HEK293 (cell line): ENCODE data around the gene POC1B.

Experiments
- CTCF ChIA-PET: fragments of 350-600 bp; formaldehyde crosslinking; extraction: SDS; loops from one replicate; lab custom pipeline; 2021; ENCODE audit warnings: antibody characterized with exemption; lab: Yijun Ruan, JAX
- POLR2A ChIA-PET: fragments of 300-600 bp; formaldehyde crosslinking; extraction: SDS; loops from one replicate; lab custom pipeline; 2020; ENCODE audit warnings: antibody characterized with exemption, inconsistent platforms; lab: Yijun Ruan, JAX
- H3K27ac ChIP-seq: fragments of 200-500 bp; sonication (Bioruptor generic); 2 replicates; pipeline ENCODE4 v1.5.1; 2014; ENCODE audit warnings: low read depth, low read length, control low read depth, inconsistent platforms; ENCODE audit errors: extremely low read depth
- H3K36me3 ChIP-seq, 2 experiments: fragments of 200-500 bp in 1 of 2; sonication (Bioruptor generic) in 1 of 2; 1 replicate in 1 of 2; 2 replicates in 1 of 2; pipeline ENCODE4 v1.5.1; 2014 to 2017; ENCODE audit warnings: inconsistent platforms in 2 of 2, low read length in 2 of 2; ENCODE audit not compliant: control insufficient read depth in 2 of 2, insufficient read depth in 1 of 2
- H3K4me1 ChIP-seq: fragments of 200-500 bp; sonication (Bioruptor generic); 2 replicates; pipeline ENCODE4 v1.5.1; 2014; ENCODE audit warnings: mild to moderate bottlenecking, low read length, inconsistent platforms; ENCODE audit not compliant: control insufficient read depth, insufficient read depth
- H3K4me3 ChIP-seq: 2 replicates; pipeline ENCODE4 v1.5.1; 2011; ENCODE audit warnings: low read depth, mild to moderate bottlenecking, control low read depth, low read length, moderate library complexity
- H3K9me3 ChIP-seq: fragments of 200-500 bp; sonication (Bioruptor generic); 2 replicates; pipeline ENCODE4 v1.5.1; 2014; ENCODE audit warnings: low read depth, low read length, inconsistent platforms; ENCODE audit not compliant: control insufficient read depth, insufficient read depth
- FEZF1 ChIP-seq: fragments of 450-650 bp; formaldehyde crosslinking; IDR thresholded peaks from 2 replicates; pipeline ENCODE4 v1.5.1; 2016; ENCODE audit warnings: missing biosample characterization, missing genetic modification characterization
- KLF1 ChIP-seq: fragments of 450-650 bp; formaldehyde crosslinking; IDR thresholded peaks from 2 replicates; pipeline ENCODE4 v1.5.1; 2016; ENCODE audit warnings: missing biosample characterization, missing genetic modification characterization
- ZBTB48 ChIP-seq: fragments of 450-650 bp; formaldehyde crosslinking; IDR thresholded peaks from 2 replicates; pipeline ENCODE4 v1.5.1; 2016; ENCODE audit warnings: missing biosample characterization, missing genetic modification characterization
- ZNF146 ChIP-seq: fragments of 450-650 bp; formaldehyde crosslinking; IDR thresholded peaks from 2 replicates; pipeline ENCODE4 v1.5.1; 2016; ENCODE audit warnings: missing biosample characterization, missing genetic modification characterization
- ZNF510 ChIP-seq: fragments of 450-650 bp; formaldehyde crosslinking; IDR thresholded peaks from 2 replicates; pipeline ENCODE4 v1.5.1; 2018; ENCODE audit warnings: mild to moderate bottlenecking, missing genetic modification characterization, missing biosample characterization; ENCODE audit not compliant: insufficient replicate concordance
- ZNF571 ChIP-seq: fragments of 450-650 bp; formaldehyde crosslinking; IDR thresholded peaks from 2 replicates; pipeline ENCODE4 v1.5.0; 2017; ENCODE audit warnings: missing biosample characterization, missing genetic modification characterization
- ZNF585B ChIP-seq: fragments of 450-650 bp; formaldehyde crosslinking; IDR thresholded peaks from 2 replicates; pipeline ENCODE4 v1.5.1; 2016; ENCODE audit warnings: missing biosample characterization, missing genetic modification characterization
- ZNF785 ChIP-seq: fragments of 450-650 bp; formaldehyde crosslinking; IDR thresholded peaks from 2 replicates; pipeline ENCODE4 v1.5.1; 2016; ENCODE audit warnings: missing biosample characterization, missing genetic modification characterization
- ZNF837 ChIP-seq: fragments of 450-650 bp; formaldehyde crosslinking; IDR thresholded peaks from 2 replicates; pipeline ENCODE4 v1.5.1; 2016; ENCODE audit warnings: missing biosample characterization, missing genetic modification characterization
- ZXDB ChIP-seq: fragments of 450-650 bp; formaldehyde crosslinking; IDR thresholded peaks from 2 replicates; pipeline ENCODE4 v1.5.1; 2016; ENCODE audit warnings: missing biosample characterization, missing genetic modification characterization
- TF ChIP-seq, protein P1 (sequence below): fragments of 450-650 bp; formaldehyde crosslinking; IDR thresholded peaks from 2 replicates; pipeline ENCODE4 v1.5.1; 2017; ENCODE audit warnings: missing biosample characterization, missing genetic modification characterization
- TF ChIP-seq, protein P2 (sequence below): fragments of 450-650 bp; formaldehyde crosslinking; IDR thresholded peaks from 2 replicates; pipeline ENCODE4 v1.5.1; 2016; ENCODE audit warnings: missing biosample characterization, missing genetic modification characterization
- TF ChIP-seq, protein P3 (sequence below): IDR thresholded peaks from 2 replicates; pipeline ENCODE4 v1.6.1; 2011; ENCODE audit warnings: mild to moderate bottlenecking, low read depth, low read length, borderline replicate concordance
- TF ChIP-seq, protein P4 (sequence below): fragments of 450-650 bp; formaldehyde crosslinking; IDR thresholded peaks from 2 replicates; pipeline ENCODE4; 2016; ENCODE audit warnings: missing biosample characterization, missing genetic modification characterization

Gene POC1B

DNA sequence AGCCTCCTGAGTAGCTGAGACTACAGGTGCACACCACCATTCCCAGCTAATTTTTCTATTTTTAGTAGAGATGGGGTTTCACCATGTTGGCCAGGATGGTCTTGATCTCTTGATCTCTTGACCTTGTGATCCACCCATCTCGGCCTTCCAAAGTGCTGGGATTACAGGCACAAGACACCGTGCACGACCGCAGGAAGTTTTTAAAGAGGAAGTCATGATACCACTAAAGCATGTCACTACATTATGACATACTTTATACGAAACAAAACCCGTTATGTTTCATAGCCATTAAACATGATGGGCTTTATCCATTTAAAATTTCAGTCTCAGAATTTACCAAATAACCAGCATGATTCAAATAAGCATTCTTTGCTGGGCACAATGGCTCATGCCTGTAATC lies 89.8 kb downstream of the POC1B start:
- H3K36me3 ChIP-seq = no peaks in the 10 kb centered on the region; a peak in 1 of 3 replicates
- TF ChIP-seq ZNF510 (tag by site-specific recombination) (no peak), ZNF785 (tag by site-specific recombination) (no peak), ZXDB (tag by site-specific recombination) (no peak), FEZF1 (tag by site-specific recombination) (no peak), ZNF146 (no peak)
- TF ChIP-seq, all 188 proteins: peak for 0
- H3K4me1 ChIP-seq = no peaks in the 10 kb centered on the region
- ChIA-PET POLR2A (no interaction called here), CTCF (no interaction called here)
- no peak overlapping the region for H3K4me3 ChIP-seq
- no peak overlapping the region for H3K27ac ChIP-seq
- H3K9me3 ChIP-seq = no peaks in the 10 kb centered on the region

DNA sequence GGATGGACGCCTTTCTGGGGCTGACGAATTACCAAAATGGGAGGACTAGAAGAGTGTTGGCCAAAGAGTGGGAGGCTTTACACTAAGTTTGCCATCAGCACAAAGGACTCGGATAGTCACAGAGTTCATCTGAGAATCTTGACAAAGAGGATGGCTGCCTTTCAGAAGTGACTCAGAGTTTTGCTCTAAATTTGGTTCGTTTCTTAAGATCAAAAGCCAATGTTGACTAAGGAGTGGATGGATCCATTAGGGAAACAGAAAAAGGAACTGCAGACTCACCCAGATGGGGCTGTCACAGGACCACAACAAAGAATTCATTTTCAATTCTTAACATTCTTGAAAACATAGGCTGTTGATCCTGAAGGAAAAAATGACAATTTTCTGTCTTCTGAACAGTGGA lies 92.2 kb downstream of the POC1B start:
- CTCF ChIA-PET = no interaction called here
- TF ChIP-seq ZNF585B (tag by site-specific recombination) (no peak), KLF1 (tag by site-specific recombination) (no peak), ZNF571 (no peak)
- TF ChIP-seq, protein P1, sequence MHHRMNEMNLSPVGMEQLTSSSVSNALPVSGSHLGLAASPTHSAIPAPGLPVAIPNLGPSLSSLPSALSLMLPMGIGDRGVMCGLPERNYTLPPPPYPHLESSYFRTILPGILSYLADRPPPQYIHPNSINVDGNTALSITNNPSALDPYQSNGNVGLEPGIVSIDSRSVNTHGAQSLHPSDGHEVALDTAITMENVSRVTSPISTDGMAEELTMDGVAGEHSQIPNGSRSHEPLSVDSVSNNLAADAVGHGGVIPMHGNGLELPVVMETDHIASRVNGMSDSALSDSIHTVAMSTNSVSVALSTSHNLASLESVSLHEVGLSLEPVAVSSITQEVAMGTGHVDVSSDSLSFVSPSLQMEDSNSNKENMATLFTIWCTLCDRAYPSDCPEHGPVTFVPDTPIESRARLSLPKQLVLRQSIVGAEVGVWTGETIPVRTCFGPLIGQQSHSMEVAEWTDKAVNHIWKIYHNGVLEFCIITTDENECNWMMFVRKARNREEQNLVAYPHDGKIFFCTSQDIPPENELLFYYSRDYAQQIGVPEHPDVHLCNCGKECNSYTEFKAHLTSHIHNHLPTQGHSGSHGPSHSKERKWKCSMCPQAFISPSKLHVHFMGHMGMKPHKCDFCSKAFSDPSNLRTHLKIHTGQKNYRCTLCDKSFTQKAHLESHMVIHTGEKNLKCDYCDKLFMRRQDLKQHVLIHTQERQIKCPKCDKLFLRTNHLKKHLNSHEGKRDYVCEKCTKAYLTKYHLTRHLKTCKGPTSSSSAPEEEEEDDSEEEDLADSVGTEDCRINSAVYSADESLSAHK (tag by site-specific recombination) = no peak
- TF ChIP-seq, protein P2, sequence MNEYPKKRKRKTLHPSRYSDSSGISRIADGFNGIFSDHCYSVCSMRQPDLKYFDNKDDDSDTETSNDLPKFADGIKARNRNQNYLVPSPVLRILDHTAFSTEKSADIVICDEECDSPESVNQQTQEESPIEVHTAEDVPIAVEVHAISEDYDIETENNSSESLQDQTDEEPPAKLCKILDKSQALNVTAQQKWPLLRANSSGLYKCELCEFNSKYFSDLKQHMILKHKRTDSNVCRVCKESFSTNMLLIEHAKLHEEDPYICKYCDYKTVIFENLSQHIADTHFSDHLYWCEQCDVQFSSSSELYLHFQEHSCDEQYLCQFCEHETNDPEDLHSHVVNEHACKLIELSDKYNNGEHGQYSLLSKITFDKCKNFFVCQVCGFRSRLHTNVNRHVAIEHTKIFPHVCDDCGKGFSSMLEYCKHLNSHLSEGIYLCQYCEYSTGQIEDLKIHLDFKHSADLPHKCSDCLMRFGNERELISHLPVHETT = no peak

DNA sequence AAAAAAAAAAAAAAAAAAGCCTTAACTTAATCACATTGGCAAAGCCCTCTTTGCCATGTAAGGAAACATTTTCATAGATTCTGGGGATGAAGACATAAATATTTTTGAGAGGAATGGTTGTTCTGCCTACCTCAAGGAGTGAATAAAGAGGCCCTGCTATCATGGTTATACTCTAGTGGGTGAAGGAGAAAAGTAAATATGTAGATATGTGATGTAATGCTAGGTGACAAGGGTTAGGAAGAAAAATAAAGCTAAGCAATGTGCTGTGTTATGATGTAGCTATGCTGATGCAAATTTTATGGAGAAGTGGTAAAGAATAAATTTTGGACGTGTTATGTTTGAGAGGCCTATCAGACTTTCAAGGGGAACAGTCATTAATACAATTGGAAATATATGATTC lies 93.5 kb downstream of the POC1B start:
- Histone ChIP-seq H3K27ac (no peak overlapping the region), H3K36me3 (no peaks in the 10 kb centered on the region), H3K4me1 (no peaks in the 10 kb centered on the region), H3K4me3 (no peak overlapping the region), H3K9me3 (no peaks in the 10 kb centered on the region)
- CTCF ChIA-PET = no interaction called here
- POLR2A ChIA-PET = no interaction called here
- TF ChIP-seq, protein P3, sequence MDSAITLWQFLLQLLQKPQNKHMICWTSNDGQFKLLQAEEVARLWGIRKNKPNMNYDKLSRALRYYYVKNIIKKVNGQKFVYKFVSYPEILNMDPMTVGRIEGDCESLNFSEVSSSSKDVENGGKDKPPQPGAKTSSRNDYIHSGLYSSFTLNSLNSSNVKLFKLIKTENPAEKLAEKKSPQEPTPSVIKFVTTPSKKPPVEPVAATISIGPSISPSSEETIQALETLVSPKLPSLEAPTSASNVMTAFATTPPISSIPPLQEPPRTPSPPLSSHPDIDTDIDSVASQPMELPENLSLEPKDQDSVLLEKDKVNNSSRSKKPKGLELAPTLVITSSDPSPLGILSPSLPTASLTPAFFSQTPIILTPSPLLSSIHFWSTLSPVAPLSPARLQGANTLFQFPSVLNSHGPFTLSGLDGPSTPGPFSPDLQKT = no peak
- TF ChIP-seq, protein P4, sequence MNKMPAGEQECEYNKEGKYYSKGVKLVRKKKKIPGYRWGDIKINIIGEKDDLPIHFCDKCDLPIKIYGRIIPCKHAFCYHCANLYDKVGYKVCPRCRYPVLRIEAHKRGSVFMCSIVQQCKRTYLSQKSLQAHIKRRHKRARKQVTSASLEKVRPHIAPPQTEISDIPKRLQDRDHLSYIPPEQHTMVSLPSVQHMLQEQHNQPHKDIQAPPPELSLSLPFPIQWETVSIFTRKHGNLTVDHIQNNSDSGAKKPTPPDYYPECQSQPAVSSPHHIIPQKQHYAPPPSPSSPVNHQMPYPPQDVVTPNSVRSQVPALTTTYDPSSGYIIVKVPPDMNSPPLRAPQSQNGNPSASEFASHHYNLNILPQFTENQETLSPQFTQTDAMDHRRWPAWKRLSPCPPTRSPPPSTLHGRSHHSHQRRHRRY = no peak
- TF ChIP-seq ZBTB48 = no peak
- no peak for TF ChIP-seq ZNF510 (tag by site-specific recombination)
- TF ChIP-seq ZNF585B (tag by site-specific recombination) = no peak
- no peak for TF ChIP-seq ZNF837 (tag by site-specific recombination)

More for the DNA sequence above, 92.2 kb downstream of the POC1B start:
- Histone ChIP-seq H3K36me3 (no peaks in the 10 kb centered on the region; a peak in 1 of 3 replicates), H3K4me1 (no peaks in the 10 kb centered on the region), H3K9me3 (no peaks in the 10 kb centered on the region), H3K4me3 (no peak overlapping the region), H3K27ac (no peak overlapping the region)
- POLR2A ChIA-PET = no interaction called here
